ENCODE results near the gene TCEAL3. TPM values are rescaled to one million over a fixed set of nuclear protein-coding genes. Genes with fewer than 3 reads are reported as not detected.
"Not testable (repeated sequence)": the region's sequence is repeated elsewhere in the genome, so short reads cannot be mapped to it uniquely, and the experiment has no call there.

TCEAL3 gene
- total RNA-seq, 2 donors from 2014 or later = 21.4 to 21.8 TPM

GRCh38 chrX:103658681-103659433, 51.1 kb downstream of the TCEAL3 start:
- DNase-seq (no peak), ATAC-seq (no peak)
- Histone ChIP-seq H3K4me1 (no peaks in the 10 kb centered on the region), H3K9me3 (no peaks in the 10 kb centered on the region), H3K4me3 (no peak overlapping the region), H3K36me3 (replicated peaks in 1 of 2; ENCODE audit: insufficient read depth in 1 of 2, low read depth in 2 of 2) (no peaks in the 10 kb centered on the region), H3K27me3 (no peaks in the 10 kb centered on the region), H3K27ac (no peak overlapping the region)
- 65 to 71% methylated on average over 4 of the region's 5 CpGs for WGBS, 2 donors
- TF ChIP-seq CTCF (IDR thresholded peaks at IDR 0.05) (no peak), POLR2A (IDR thresholded peaks at IDR 0.05) (no peak)
- intact Hi-C loops (cut with DNase I) = no loop called here

- H3K4me1 ChIP-seq; H3K27ac ChIP-seq; H3K4me3 ChIP-seq; H3K9me3 ChIP-seq; H3K27me3 ChIP-seq; H3K36me3 ChIP-seq (replicated peaks in 1 of 2; ENCODE audit: insufficient read depth in 1 of 2, low read depth in 2 of 2); intact Hi-C loops (cut with DNase I); DNase-seq; ATAC-seq: not testable (repeated sequence)
- WGBS, 2 donors = 70 to 92% methylated on average over 2 of the region's 2 CpGs
Observed at GRCh38 chrX:103659460-103659859, 51.7 kb downstream of the TCEAL3 start.

Other genes with a start within 250 kb of the TCEAL3 start
- gene BEX3, start 231.4 kb upstream of the TCEAL3 start, total RNA-seq = 10 to 100 TPM; 71.9 to 77.3 TPM
- under 1 TPM in 1 of 2 donors, not detected in 1; 0.52 TPM for gene RAB40A, start 88.5 kb upstream of the TCEAL3 start, total RNA-seq
- 10 to 100 TPM; 36.8 to 51.4 TPM for gene TCEAL4, start 22.4 kb upstream of the TCEAL3 start, total RNA-seq
- 10 to 100 TPM; 14.8 to 28.0 TPM for gene TCEAL1, start 21.0 kb downstream of the TCEAL3 start, total RNA-seq
- 100 to 1,000 TPM; 135 to 231 TPM for gene MORF4L2, start 78.7 kb downstream of the TCEAL3 start, total RNA-seq
- gene TMEM31, start 102.9 kb downstream of the TCEAL3 start, total RNA-seq = not detected
- 1 to 10 TPM in 1 of 2 donors, under 1 TPM in 1; 0.78 to 2.0 TPM for gene PLP1, start 168.9 kb downstream of the TCEAL3 start, total RNA-seq
- under 1 TPM; 0.66 to 0.78 TPM for gene RAB9B, start 224.3 kb downstream of the TCEAL3 start, total RNA-seq